Measurements from ENCODE around the gene GBGT1. TPM values are rescaled to one million over a fixed set of nuclear protein-coding genes. Genes with fewer than 3 reads are reported as not detected.

The GBGT1 gene
- total and polyA plus RNA-seq, 2 donors (not counting 1 experiment from before 2014, with no cell fraction given): 19.6 to 52.7 TPM

DNA sequence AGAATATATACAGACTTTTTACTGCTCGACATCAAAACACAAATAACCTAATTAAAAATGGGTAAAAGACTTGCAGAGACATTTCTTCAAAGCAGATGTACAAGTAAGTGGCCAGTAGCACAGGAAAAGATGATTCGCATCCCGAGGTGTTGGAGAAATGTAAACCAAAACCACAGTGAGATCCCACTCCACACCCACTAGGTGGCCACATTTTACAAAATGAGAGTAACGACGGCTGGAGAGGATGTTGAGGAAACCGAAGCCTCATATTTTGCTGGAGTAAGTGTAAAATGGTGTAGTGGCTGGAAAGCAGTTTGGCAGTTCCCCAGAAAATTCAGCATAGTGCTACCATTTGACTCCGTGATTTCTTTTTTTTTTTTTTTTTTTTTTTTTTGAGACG, 21.3 kb upstream of the GBGT1 start:
- Histone ChIP-seq H3K9ac (ENCODE audit: low read length) (no peak overlapping the region), H3K36me3 (replicated peaks in 1 of 2; ENCODE audit: control extremely low read depth in 1 of 2, control insufficient read depth in 1 of 2, extremely low read depth in 1 of 2, insufficient read depth in 2 of 2, low read length in 1 of 2) (no peaks in the 10 kb centered on the region), H3K27me3 (replicated peaks in 1 of 4; ENCODE audit: control extremely low read depth in 1 of 4, control insufficient read depth in 3 of 4, insufficient read depth in 4 of 4, low read length in 3 of 4) (peaks cover 0 to 18% (median 4%) of the 10 kb centered on the region in 4 experiments), H3K27ac (ENCODE audit: low read length in 2 of 2) (no peak overlapping the region), H2AFZ (ENCODE audit: insufficient read depth, low read depth, low read length, poor library complexity, severe bottlenecking) (no peak overlapping the region), H3K79me2 (ENCODE audit: control insufficient read depth, insufficient read depth, low read length) (no peaks in the 10 kb centered on the region), H3K9me3 (ENCODE audit: control extremely low read depth in 1 of 3, control insufficient read depth in 2 of 3, insufficient read depth in 1 of 3, low read length in 2 of 3) (peaks cover 0 to 10% (median 0%) of the 10 kb centered on the region in 3 donors), H4K20me1 (ENCODE audit: control insufficient read depth, insufficient read depth, low read length, poor library complexity, severe bottlenecking) (no peaks in the 10 kb centered on the region), H3K4me1 (ENCODE audit: control insufficient read depth in 2 of 2, insufficient read depth in 2 of 2, low read length in 2 of 2) (peaks cover 8 to 12% of the 10 kb centered on the region in 2 donors), H3K4me2 (replicated peaks; ENCODE audit: low read depth, low read length, poor library complexity, severe bottlenecking) (no peak overlapping the region), H3K4me3 (ENCODE audit: control extremely low read depth in 1 of 5, extremely low read depth in 1 of 5, insufficient read depth in 1 of 5, low read depth in 2 of 5, low read length in 4 of 5) (no peak overlapping the region)
- POLR2A ChIA-PET: no interaction called here
- CTCF ChIA-PET: interaction anchor here (1.1 to 11.8 kb wide), 9 partner anchors 10 to 302 kb away, joined by 3 to 144 read pairs (median 6); no protein-coding TSS in a partner anchor
- peaks cover 30% of the 10 kb centered on the region for H3K27me3 Mint-ChIP-seq
- H3K9me3 Mint-ChIP-seq (ENCODE audit: insufficient read depth): no peaks in the 10 kb centered on the region
- H3K27ac Mint-ChIP-seq: no peak overlapping the region
- no CpG with 5 or more reads among the region's 8 CpGs for WGBS (ENCODE audit: insufficient coverage)
- TF ChIP-seq EZH2 (IDR thresholded peaks at IDR 0.05; ENCODE audit: borderline replicate concordance, insufficient read depth, low read depth, low read length, poor library complexity, severe bottlenecking): no peak
- TF ChIP-seq, protein P1, sequence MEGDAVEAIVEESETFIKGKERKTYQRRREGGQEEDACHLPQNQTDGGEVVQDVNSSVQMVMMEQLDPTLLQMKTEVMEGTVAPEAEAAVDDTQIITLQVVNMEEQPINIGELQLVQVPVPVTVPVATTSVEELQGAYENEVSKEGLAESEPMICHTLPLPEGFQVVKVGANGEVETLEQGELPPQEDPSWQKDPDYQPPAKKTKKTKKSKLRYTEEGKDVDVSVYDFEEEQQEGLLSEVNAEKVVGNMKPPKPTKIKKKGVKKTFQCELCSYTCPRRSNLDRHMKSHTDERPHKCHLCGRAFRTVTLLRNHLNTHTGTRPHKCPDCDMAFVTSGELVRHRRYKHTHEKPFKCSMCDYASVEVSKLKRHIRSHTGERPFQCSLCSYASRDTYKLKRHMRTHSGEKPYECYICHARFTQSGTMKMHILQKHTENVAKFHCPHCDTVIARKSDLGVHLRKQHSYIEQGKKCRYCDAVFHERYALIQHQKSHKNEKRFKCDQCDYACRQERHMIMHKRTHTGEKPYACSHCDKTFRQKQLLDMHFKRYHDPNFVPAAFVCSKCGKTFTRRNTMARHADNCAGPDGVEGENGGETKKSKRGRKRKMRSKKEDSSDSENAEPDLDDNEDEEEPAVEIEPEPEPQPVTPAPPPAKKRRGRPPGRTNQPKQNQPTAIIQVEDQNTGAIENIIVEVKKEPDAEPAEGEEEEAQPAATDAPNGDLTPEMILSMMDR (IDR thresholded peaks at IDR 0.05): peak; percentile 43
- DNase-seq (peak; percentile 58), ATAC-seq (ENCODE audit: low read depth) (no peak)
- peaks cover 8% of the 10 kb centered on the region for H3K4me1 Mint-ChIP-seq
- intact Hi-C loops (cut with micrococcal nuclease): loop anchor here (10.0 kb wide), 1 partner anchor 170 kb away; the partner anchor contains the start of genes SURF1 and SURF2
- no peak overlapping the region for H3K4me3 Mint-ChIP-seq

DNA sequence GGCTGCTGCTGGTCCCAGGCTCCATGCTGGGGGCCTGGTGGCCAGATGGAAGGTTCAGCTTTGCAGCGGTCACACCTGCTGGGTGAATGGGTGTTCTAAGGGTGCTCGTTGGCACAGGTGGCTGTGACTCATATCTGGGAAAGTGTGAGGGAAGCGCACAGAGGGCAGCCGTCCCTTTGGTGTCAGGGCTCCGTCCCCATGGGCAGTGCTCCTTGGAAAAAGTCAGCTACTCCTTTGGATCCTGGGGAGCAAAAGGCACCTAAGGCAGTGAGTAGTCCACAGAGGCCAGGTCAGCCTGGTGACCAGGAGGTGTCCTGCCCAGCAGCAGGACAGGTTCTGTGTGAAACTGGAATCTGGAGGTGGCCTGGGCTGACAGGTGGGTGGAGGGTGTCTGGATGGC, 18.4 kb upstream of the GBGT1 start:
- 84% methylated on average over 5 of the region's 5 CpGs for WGBS (ENCODE audit: insufficient coverage)

More for the DNA sequence above, 18.4 kb upstream of the GBGT1 start:
- Histone ChIP-seq H3K4me2 (replicated peaks; ENCODE audit: low read depth, low read length, poor library complexity, severe bottlenecking) (no peak overlapping the region), H3K79me2 (ENCODE audit: control insufficient read depth, insufficient read depth, low read length) (no peaks in the 10 kb centered on the region), H3K36me3 (replicated peaks in 1 of 2; ENCODE audit: control extremely low read depth in 1 of 2, control insufficient read depth in 1 of 2, extremely low read depth in 1 of 2, insufficient read depth in 2 of 2, low read length in 1 of 2) (no peaks in the 10 kb centered on the region), H3K9me3 (ENCODE audit: control extremely low read depth in 1 of 3, control insufficient read depth in 2 of 3, insufficient read depth in 1 of 3, low read length in 2 of 3) (no peaks in the 10 kb centered on the region), H3K4me3 (ENCODE audit: control extremely low read depth in 1 of 5, extremely low read depth in 1 of 5, insufficient read depth in 1 of 5, low read depth in 2 of 5, low read length in 4 of 5) (no peak overlapping the region), H3K4me1 (ENCODE audit: control insufficient read depth in 2 of 2, insufficient read depth in 2 of 2, low read length in 2 of 2) (peaks cover 8 to 12% of the 10 kb centered on the region in 2 donors), H4K20me1 (ENCODE audit: control insufficient read depth, insufficient read depth, low read length, poor library complexity, severe bottlenecking) (no peaks in the 10 kb centered on the region), H3K27ac (ENCODE audit: low read length in 2 of 2) (no peak overlapping the region), H3K27me3 (replicated peaks in 1 of 4; ENCODE audit: control extremely low read depth in 1 of 4, control insufficient read depth in 3 of 4, insufficient read depth in 4 of 4, low read length in 3 of 4) (peaks cover 0 to 10% (median 3%) of the 10 kb centered on the region in 4 experiments), H3K9ac (ENCODE audit: low read length) (no peak overlapping the region), H2AFZ (ENCODE audit: insufficient read depth, low read depth, low read length, poor library complexity, severe bottlenecking) (no peak overlapping the region)
- TF ChIP-seq EZH2 (IDR thresholded peaks at IDR 0.05; ENCODE audit: borderline replicate concordance, insufficient read depth, low read depth, low read length, poor library complexity, severe bottlenecking): no peak
- TF ChIP-seq, protein P1 (IDR thresholded peaks at IDR 0.05): no peak
- H3K9me3 Mint-ChIP-seq (ENCODE audit: insufficient read depth): no peaks in the 10 kb centered on the region
- ATAC-seq (ENCODE audit: low read depth) (no peak), DNase-seq (no peak)
- intact Hi-C loops (cut with micrococcal nuclease): loop anchor here (10.0 kb wide), 1 partner anchor 173 kb away; the partner anchor contains the start of genes SURF1 and SURF2
- H3K4me1 Mint-ChIP-seq: peaks cover 8% of the 10 kb centered on the region
- H3K4me3 Mint-ChIP-seq: no peak overlapping the region
- H3K27ac Mint-ChIP-seq: no peak overlapping the region
- ChIA-PET POLR2A (no interaction called here), CTCF (interaction anchor here (0.8 to 11.8 kb wide), 6 partner anchors 7 to 305 kb away, joined by 4 to 144 read pairs (median 5); no protein-coding TSS in a partner anchor)
- peaks cover 25% of the 10 kb centered on the region for H3K27me3 Mint-ChIP-seq

All from B cell (primary cell).